Large intestine (tissue), 3 donors: ENCODE results near the gene GRM7. TPM values are rescaled to one million over a fixed set of nuclear protein-coding genes. Genes with fewer than 3 reads are reported as not detected.

Experiments
- DNase-seq, 2 donors: peaks; one replicate each; pipeline versions ENCODE4 v3.0.0 to v3.0.0-alpha.2; 2013
- H3K27ac ChIP-seq: one replicate; pipeline ENCODE4 v1.5.1; 2013; ENCODE audit warnings: low read length
- H3K27me3 ChIP-seq: 2 replicates; pipeline ENCODE4 v1.6.1; 2013; ENCODE audit warnings: low read length; ENCODE audit not compliant: control insufficient read depth, insufficient read depth
- H3K36me3 ChIP-seq: 2 replicates; pipeline ENCODE4 v1.6.1; 2013; ENCODE audit warnings: low read length; ENCODE audit not compliant: control insufficient read depth, insufficient read depth
- H3K4me1 ChIP-seq: one replicate; pipeline ENCODE4 v1.6.1; 2013; ENCODE audit warnings: low read length; ENCODE audit not compliant: control insufficient read depth, insufficient read depth
- H3K4me3 ChIP-seq: one replicate; pipeline ENCODE4 v1.5.1; 2013; ENCODE audit warnings: low read length
- H3K9me3 ChIP-seq: one replicate; pipeline ENCODE4 v1.6.1; 2013; ENCODE audit warnings: mild to moderate bottlenecking, low read depth, low read length, moderate library complexity; ENCODE audit not compliant: control insufficient read depth
- WGBS: methylation state at CpG from one replicate; pipeline ENCODE4 v1.1.5; 2013; ENCODE audit warnings: low lambda C conversion rate; ENCODE audit not compliant: insufficient coverage; 5-methylcytosine and 5-hydroxymethylcytosine counted together
- polyA plus RNA-seq: library from polyadenylated mRNA; unstranded; fragments of 120-200 nt; gene quantifications from one replicate; pipeline ENCODE4 v1.2.1, GENCODE V29; 2013

Gene GRM7
- polyA plus RNA-seq, 1 donor = 0.36 TPM

- no peaks in the 10 kb centered on the region for H3K9me3 ChIP-seq
- no peak for DNase-seq
- H3K4me1 ChIP-seq = no peaks in the 10 kb centered on the region
- no peaks in the 10 kb centered on the region for H3K36me3 ChIP-seq
- no peak overlapping the region for H3K4me3 ChIP-seq
- H3K27ac ChIP-seq = no peak overlapping the region
- 40% methylated on average over 1 of the region's 1 CpG for WGBS
- no peaks in the 10 kb centered on the region for H3K27me3 ChIP-seq
Observed at GRCh38 chr3:7328339-7328738, 467.4 kb downstream of the GRM7 start.

- 80% methylated on average over 1 of the region's 2 CpGs for WGBS
- no peak for DNase-seq
- Histone ChIP-seq H3K27me3 (no peaks in the 10 kb centered on the region), H3K4me3 (no peak overlapping the region), H3K27ac (no peak overlapping the region), H3K4me1 (no peaks in the 10 kb centered on the region), H3K9me3 (no peaks in the 10 kb centered on the region), H3K36me3 (no peaks in the 10 kb centered on the region)
Observed at GRCh38 chr3:7332696-7333095, 471.8 kb downstream of the GRM7 start.

- H3K27ac ChIP-seq = no peak overlapping the region
- no peaks in the 10 kb centered on the region for H3K36me3 ChIP-seq
- no CpG with 5 or more reads among the region's 4 CpGs for WGBS
- H3K27me3 ChIP-seq = no peaks in the 10 kb centered on the region
- no peaks in the 10 kb centered on the region for H3K9me3 ChIP-seq
- H3K4me1 ChIP-seq = no peaks in the 10 kb centered on the region
- H3K4me3 ChIP-seq = no peak overlapping the region
- no peak for DNase-seq
Observed at GRCh38 chr3:7333125-7333524, 472.2 kb downstream of the GRM7 start.

- Histone ChIP-seq H3K4me1 (no peaks in the 10 kb centered on the region), H3K9me3 (no peaks in the 10 kb centered on the region), H3K4me3 (no peak overlapping the region), H3K36me3 (no peaks in the 10 kb centered on the region), H3K27me3 (no peaks in the 10 kb centered on the region), H3K27ac (no peak overlapping the region)
- DNase-seq = no peak
- WGBS = 40% methylated on average over 1 of the region's 2 CpGs
Observed at GRCh38 chr3:7340795-7341194, 479.9 kb downstream of the GRM7 start.

- WGBS = 100% methylated on average over 1 of the region's 2 CpGs
- no peaks in the 10 kb centered on the region for H3K27me3 ChIP-seq
- H3K4me1 ChIP-seq = no peaks in the 10 kb centered on the region
- no peaks in the 10 kb centered on the region for H3K9me3 ChIP-seq
- no peak overlapping the region for H3K4me3 ChIP-seq
- no peak for DNase-seq
- no peaks in the 10 kb centered on the region for H3K36me3 ChIP-seq
- H3K27ac ChIP-seq = no peak overlapping the region
Observed at GRCh38 chr3:7346364-7346763, 485.4 kb downstream of the GRM7 start.

GRCh38 chr3:7357101-7357500, 496.2 kb downstream of the GRM7 start:
- no peak for DNase-seq
- 57% methylated on average over 1 of the region's 1 CpG for WGBS

GRCh38 chr3:7367968-7368367, 507.1 kb downstream of the GRM7 start:
- no peaks in the 10 kb centered on the region for H3K36me3 ChIP-seq
- H3K27ac ChIP-seq = no peak overlapping the region
- 17% methylated on average over 1 of the region's 1 CpG for WGBS
- H3K4me3 ChIP-seq = no peak overlapping the region
- H3K27me3 ChIP-seq = no peaks in the 10 kb centered on the region
- H3K9me3 ChIP-seq = no peaks in the 10 kb centered on the region
- H3K4me1 ChIP-seq = no peaks in the 10 kb centered on the region
- no peak for DNase-seq

More at GRCh38 chr3:7357101-7357500, 496.2 kb downstream of the GRM7 start:
- Histone ChIP-seq H3K27me3 (no peaks in the 10 kb centered on the region), H3K4me3 (no peak overlapping the region), H3K36me3 (no peaks in the 10 kb centered on the region), H3K4me1 (no peaks in the 10 kb centered on the region), H3K27ac (no peak overlapping the region), H3K9me3 (no peaks in the 10 kb centered on the region)

GRCh38 chr3:7368597-7368996, 507.7 kb downstream of the GRM7 start:
- Histone ChIP-seq H3K27me3 (no peaks in the 10 kb centered on the region), H3K36me3 (no peaks in the 10 kb centered on the region), H3K27ac (no peak overlapping the region), H3K4me1 (no peaks in the 10 kb centered on the region), H3K4me3 (no peak overlapping the region), H3K9me3 (no peaks in the 10 kb centered on the region)
- 83% methylated on average over 1 of the region's 2 CpGs for WGBS
- DNase-seq = no peak

GRCh38 chr3:7371693-7372572, 511.0 kb downstream of the GRM7 start:
- H3K4me3 ChIP-seq = no peak overlapping the region
- H3K27me3 ChIP-seq = no peaks in the 10 kb centered on the region
- DNase-seq = no peak
- no peaks in the 10 kb centered on the region for H3K36me3 ChIP-seq
- H3K9me3 ChIP-seq = no peaks in the 10 kb centered on the region
- WGBS = 44% methylated on average over 5 of the region's 7 CpGs
- no peaks in the 10 kb centered on the region for H3K4me1 ChIP-seq
- H3K27ac ChIP-seq = no peak overlapping the region

- Histone ChIP-seq H3K4me3 (no peak overlapping the region), H3K36me3 (no peaks in the 10 kb centered on the region), H3K9me3 (no peaks in the 10 kb centered on the region), H3K27ac (no peak overlapping the region), H3K27me3 (no peaks in the 10 kb centered on the region), H3K4me1 (no peaks in the 10 kb centered on the region)
- no CpG with 5 or more reads among the region's 2 CpGs for WGBS
- DNase-seq = no peak
Observed at GRCh38 chr3:7377103-7377502, 516.2 kb downstream of the GRM7 start.

GRCh38 chr3:7381741-7382140, 520.8 kb downstream of the GRM7 start:
- H3K4me1 ChIP-seq = no peaks in the 10 kb centered on the region
- no peaks in the 10 kb centered on the region for H3K9me3 ChIP-seq
- H3K27ac ChIP-seq = no peak overlapping the region

More at GRCh38 chr3:7381741-7382140, 520.8 kb downstream of the GRM7 start:
- no peaks in the 10 kb centered on the region for H3K36me3 ChIP-seq
- no peaks in the 10 kb centered on the region for H3K27me3 ChIP-seq
- DNase-seq = no peak
- H3K4me3 ChIP-seq = no peak overlapping the region
